Measurements from ENCODE around the gene ADAMTS4. TPM values are rescaled to one million over a fixed set of nuclear protein-coding genes. Genes with fewer than 3 reads are reported as not detected.

Gene ADAMTS4
- total RNA-seq, 4 donors from 2014 or later, result 2.5 to 126 (median 12.0) TPM

DNA sequence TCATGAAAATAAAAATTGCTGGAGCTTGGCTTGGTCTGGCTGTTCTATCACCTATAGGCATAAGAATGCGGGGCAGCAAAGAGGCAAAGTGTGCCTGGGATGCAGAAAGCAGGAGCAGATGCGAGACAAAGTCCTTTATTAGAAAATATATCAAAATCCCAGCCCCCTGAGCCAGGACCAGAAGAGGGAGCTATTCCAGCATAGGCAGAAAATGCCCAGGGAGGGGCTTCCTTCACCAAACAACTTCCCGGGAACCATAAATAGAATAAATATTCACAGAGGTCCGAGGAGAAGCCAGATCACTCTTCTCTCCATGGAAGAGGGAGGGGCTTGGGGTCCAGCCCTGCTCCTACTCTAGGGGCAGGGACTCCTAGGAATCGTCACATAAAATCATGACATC lies 27.7 kb downstream of the ADAMTS4 start:
- no peak for DNase-seq (ENCODE audit: extremely low spot score)
- no peak for TF ChIP-seq EP300 (IDR thresholded peaks at IDR 0.05)
- TF ChIP-seq POLR2AphosphoS5 (IDR thresholded peaks at IDR 0.05), result no peak
- TF ChIP-seq POLR2A (IDR thresholded peaks at IDR 0.05; ENCODE audit: low read depth), result no peak
- TF ChIP-seq, protein P1, sequence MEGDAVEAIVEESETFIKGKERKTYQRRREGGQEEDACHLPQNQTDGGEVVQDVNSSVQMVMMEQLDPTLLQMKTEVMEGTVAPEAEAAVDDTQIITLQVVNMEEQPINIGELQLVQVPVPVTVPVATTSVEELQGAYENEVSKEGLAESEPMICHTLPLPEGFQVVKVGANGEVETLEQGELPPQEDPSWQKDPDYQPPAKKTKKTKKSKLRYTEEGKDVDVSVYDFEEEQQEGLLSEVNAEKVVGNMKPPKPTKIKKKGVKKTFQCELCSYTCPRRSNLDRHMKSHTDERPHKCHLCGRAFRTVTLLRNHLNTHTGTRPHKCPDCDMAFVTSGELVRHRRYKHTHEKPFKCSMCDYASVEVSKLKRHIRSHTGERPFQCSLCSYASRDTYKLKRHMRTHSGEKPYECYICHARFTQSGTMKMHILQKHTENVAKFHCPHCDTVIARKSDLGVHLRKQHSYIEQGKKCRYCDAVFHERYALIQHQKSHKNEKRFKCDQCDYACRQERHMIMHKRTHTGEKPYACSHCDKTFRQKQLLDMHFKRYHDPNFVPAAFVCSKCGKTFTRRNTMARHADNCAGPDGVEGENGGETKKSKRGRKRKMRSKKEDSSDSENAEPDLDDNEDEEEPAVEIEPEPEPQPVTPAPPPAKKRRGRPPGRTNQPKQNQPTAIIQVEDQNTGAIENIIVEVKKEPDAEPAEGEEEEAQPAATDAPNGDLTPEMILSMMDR (IDR thresholded peaks at IDR 0.05), result no peak
- H3K9me3 ChIP-seq, result no peaks in the 10 kb centered on the region
- H3K4me1 ChIP-seq, result peaks cover 29 to 46% (median 44%) of the 10 kb centered on the region in 4 donors
- peaks cover 41 to 80% (median 78%) of the 10 kb centered on the region in 4 donors for H3K36me3 ChIP-seq
- intact Hi-C loops (cut with DNase I), result no loop called here
- H3K27me3 ChIP-seq, result no peaks in the 10 kb centered on the region
- no peak overlapping the region for H3K4me3 ChIP-seq
- peak overlapping the region in 2 of 4 donors; percentile 32 to 40 for H3K27ac ChIP-seq (replicated peaks in 1 of 4)
- 49% methylated on average over 5 of the region's 5 CpGs for WGBS

DNA sequence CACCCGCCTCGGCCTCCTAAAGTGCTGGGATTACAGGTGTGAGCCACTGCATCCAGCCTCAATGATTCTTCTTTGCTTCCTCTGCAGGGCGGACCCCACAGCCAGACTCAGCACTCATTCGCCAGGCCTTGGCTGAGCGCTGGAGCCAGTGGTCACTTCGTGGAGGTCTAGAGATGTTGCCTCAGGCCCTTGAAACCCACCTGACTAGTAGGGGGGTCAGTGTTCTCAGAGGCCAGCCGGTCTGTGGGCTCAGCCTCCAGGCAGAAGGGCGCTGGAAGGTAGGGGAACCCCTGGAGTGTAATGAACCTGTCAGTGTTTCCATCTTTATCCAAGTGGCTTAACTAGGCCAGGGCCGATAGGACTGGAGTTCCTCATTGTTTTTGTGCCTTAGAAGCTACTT lies 29.9 kb downstream of the ADAMTS4 start:
- 96% methylated on average over 4 of the region's 9 CpGs for WGBS
- H3K36me3 ChIP-seq, result peaks cover 28 to 68% (median 63%) of the 10 kb centered on the region in 4 donors
- no peaks in the 10 kb centered on the region for H3K9me3 ChIP-seq

DNA sequence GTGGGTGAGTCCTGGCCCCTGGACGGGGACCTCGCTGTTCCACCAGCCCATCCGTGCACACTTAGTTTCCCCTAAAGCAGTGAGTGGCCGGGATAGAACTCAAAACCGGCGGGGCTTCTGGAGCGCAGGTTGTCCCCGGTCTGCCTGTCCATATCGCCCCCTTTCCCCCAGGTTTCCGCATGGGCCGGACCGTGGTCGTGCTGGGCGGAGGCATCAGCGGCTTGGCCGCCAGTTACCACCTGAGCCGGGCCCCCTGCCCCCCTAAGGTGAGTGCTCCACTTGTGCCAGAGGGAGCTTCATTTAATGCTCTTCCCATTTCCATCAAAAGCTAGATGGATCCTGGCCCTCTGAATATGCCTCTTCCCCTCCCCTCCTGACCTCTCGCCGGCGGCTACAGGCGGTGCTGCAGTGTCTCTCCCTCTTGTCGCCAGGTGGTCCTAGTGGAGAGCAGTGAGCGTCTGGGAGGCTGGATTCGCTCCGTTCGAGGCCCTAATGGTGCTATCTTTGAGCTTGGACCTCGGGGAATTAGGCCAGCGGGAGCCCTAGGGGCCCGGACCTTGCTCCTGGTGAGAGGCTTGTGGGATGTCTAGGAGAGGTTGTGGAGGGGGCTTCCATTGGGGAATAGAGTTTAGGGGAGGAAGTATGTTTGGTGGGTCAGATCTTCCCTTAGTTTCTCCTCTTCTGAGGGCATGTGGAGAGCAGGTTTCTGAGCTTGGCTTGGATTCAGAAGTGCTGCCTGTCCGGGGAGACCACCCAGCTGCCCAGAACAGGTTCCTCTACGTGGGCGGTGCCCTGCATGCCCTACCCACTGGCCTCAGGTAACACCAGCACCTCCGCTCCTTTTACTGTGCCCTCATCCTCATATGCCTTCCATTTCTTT lies 31.9 kb downstream of the ADAMTS4 start:
- Histone ChIP-seq H3K4me1 (peaks cover 20 to 42% (median 35%) of the 10 kb centered on the region in 4 donors), H3K4me3 (peak overlapping the region; percentile 67 to 83 (median 73)), H3K27me3 (peaks cover 0 to 3% (median 0%) of the 10 kb centered on the region in 4 donors), H3K9me3 (no peaks in the 10 kb centered on the region), H3K36me3 (peaks cover 17 to 70% (median 61%) of the 10 kb centered on the region in 4 donors), H3K27ac (replicated peaks in 1 of 4) (peak overlapping the region; percentile 86 to 91 (median 88))
- intact Hi-C loops (cut with DNase I), result no loop called here
- no peak for DNase-seq (ENCODE audit: extremely low spot score)
- WGBS, result 10% methylated on average over 22 of the region's 33 CpGs
- TF ChIP-seq, protein P1 (IDR thresholded peaks at IDR 0.05), result no peak
- TF ChIP-seq EP300 (IDR thresholded peaks at IDR 0.05), result no peak

More for the DNA sequence above, 29.9 kb downstream of the ADAMTS4 start:
- TF ChIP-seq POLR2AphosphoS5 (IDR thresholded peaks at IDR 0.05) (no peak), POLR2A (IDR thresholded peaks at IDR 0.05; ENCODE audit: low read depth) (no peak), EP300 (IDR thresholded peaks at IDR 0.05) (no peak)
- TF ChIP-seq, protein P1 (IDR thresholded peaks at IDR 0.05), result no peak
- no peak overlapping the region for H3K27ac ChIP-seq (replicated peaks in 1 of 4)
- intact Hi-C loops (cut with DNase I), result no loop called here
- H3K27me3 ChIP-seq, result peaks cover 0 to 3% (median 0%) of the 10 kb centered on the region in 4 donors
- H3K4me1 ChIP-seq, result peaks cover 33 to 50% (median 48%) of the 10 kb centered on the region in 4 donors
- H3K4me3 ChIP-seq, result no peak overlapping the region
- DNase-seq (ENCODE audit: extremely low spot score), result no peak

DNA sequence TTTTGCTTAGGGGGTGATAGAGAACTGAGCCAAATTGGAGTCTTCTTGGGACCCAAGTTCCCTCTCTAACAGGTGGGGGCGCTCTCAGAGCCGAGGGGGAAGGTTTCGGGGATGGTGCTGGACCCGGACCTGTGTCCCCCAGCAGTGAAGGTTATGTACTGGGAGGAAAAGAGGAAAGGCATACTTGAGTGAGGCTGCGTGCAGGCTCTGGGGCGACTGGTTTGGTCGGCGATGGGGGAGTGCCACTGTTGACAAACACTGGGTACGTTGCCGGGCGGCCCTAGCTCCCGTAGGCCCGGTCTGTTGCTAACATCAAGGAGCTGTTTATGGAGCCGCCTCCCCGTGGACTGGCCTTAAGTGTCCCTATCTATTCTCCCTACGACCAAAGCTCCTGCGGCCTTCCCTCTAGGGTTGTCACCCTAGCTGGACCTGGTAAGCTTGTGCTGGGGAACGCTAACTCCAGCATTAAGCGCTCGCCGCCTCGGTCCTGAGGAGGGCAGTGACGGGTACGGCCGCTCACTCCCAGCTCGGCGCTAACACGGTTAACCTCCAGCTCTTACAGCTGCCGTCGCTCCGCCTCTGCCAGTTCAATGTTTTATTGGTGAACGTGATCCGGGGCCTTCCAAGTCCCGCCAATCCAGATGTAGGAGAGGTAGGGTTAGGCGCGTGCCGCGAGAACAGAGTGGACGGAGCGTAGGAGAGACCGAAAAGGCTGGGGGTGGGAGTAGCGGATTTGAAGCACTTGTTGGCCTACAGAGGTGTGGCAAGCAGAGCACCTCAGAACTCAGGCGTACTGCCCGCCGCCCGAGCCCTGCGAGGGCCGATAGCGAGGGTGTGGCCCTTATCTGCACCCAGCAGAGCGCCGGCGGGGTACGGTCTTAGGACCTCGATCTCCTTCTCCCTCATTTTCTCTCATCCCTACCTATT lies 32.8 kb downstream of the ADAMTS4 start, which contains the start of gene PPOX:
Gene PPOX (plus strand): TSS at position 685 of the 927 bp plus-strand sequence. CDS start 422 bp downstream, outside the sequence.
- peaks cover 28 to 51% (median 41%) of the 10 kb centered on the region in 4 donors for H3K4me1 ChIP-seq
- peak within 1 kb of the TSS; percentile 67 to 83 (median 73) for H3K4me3 ChIP-seq
- intact Hi-C loops (cut with DNase I), result no loop called here

More for the DNA sequence above, 32.8 kb downstream of the ADAMTS4 start, which contains the start of gene PPOX:
- H3K9me3 ChIP-seq, result no peaks in the 10 kb centered on the region
- TF ChIP-seq EP300 (IDR thresholded peaks at IDR 0.05), result no peak
- TF ChIP-seq POLR2AphosphoS5 (IDR thresholded peaks at IDR 0.05), result peak; percentile 91 to 92
- TF ChIP-seq, protein P1 (IDR thresholded peaks at IDR 0.05), result peak; percentile 38 to 60 (median 44)
- under 1% methylated on average over 39 of the region's 54 CpGs for WGBS
- DNase-seq (ENCODE audit: extremely low spot score), result peak; percentile 99
- H3K27me3 ChIP-seq, result peaks cover 0 to 3% (median 0%) of the 10 kb centered on the region in 4 donors
- peak within 1 kb of the TSS; percentile 86 to 91 (median 88) for H3K27ac ChIP-seq (replicated peaks in 1 of 4)
- peaks cover 8 to 70% (median 56%) of the 10 kb centered on the region in 4 donors for H3K36me3 ChIP-seq
